ENCODE data around the gene MAML2. TPM values are rescaled to one million over a fixed set of nuclear protein-coding genes. Genes with fewer than 3 reads are reported as not detected.

MAML2 gene
- total and polyA plus RNA-seq, 2 of the 8 experiments (the other 6 are each of a cell fraction or from before 2014, with no cell fraction given), result 3.8 to 6.6 TPM

DNA sequence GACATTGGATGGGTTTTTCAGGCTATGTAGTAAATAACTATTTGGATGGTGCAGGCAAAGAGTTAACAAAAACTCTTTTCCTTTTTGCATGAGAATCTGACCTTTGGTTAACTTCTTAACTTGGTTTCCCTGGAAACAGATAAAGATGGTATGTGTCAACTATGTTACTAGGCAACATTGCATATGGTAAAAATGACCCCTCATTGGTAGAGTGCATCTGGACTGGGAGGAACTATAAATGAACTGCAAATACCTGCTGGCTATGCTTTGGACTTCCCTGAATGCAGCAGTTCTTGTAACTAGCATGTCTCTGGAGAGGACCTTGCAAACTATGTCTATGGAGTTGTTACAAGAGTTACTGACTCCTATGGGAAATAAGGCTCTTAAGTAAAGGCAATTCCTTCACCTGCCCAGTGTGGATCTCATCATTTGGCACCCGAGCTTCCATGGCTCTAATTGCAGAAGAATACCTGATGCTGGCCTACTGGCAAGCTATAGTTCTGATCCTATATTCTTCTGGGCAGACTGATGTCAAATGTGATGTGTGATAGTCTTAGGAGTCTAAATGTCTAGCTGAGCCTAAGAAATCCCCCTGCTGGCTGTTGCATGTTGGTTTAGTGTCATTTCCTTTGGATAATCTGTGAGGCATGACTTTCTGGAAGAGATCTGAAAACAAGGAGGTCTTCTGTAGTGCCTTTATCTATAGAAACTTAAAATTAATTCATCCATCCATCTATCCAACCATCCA lies 292.4 kb downstream of the MAML2 start (continued):
- no peak for TF ChIP-seq KDM1A (IDR thresholded peaks at IDR 0.05; ENCODE audit: borderline replicate concordance, low read length)
- TF ChIP-seq SAP30 (IDR thresholded peaks at IDR 0.05; ENCODE audit: insufficient read depth, insufficient replicate concordance, low read length), result no peak
- no peak for TF ChIP-seq MAFK (IDR thresholded peaks at IDR 0.05; ENCODE audit: low read depth, low read length)
- no peak for TF ChIP-seq BRCA1 (IDR thresholded peaks at IDR 0.05; ENCODE audit: low read depth, low read length)
